Measurements from ENCODE around the gene NPAS3.

DNA sequence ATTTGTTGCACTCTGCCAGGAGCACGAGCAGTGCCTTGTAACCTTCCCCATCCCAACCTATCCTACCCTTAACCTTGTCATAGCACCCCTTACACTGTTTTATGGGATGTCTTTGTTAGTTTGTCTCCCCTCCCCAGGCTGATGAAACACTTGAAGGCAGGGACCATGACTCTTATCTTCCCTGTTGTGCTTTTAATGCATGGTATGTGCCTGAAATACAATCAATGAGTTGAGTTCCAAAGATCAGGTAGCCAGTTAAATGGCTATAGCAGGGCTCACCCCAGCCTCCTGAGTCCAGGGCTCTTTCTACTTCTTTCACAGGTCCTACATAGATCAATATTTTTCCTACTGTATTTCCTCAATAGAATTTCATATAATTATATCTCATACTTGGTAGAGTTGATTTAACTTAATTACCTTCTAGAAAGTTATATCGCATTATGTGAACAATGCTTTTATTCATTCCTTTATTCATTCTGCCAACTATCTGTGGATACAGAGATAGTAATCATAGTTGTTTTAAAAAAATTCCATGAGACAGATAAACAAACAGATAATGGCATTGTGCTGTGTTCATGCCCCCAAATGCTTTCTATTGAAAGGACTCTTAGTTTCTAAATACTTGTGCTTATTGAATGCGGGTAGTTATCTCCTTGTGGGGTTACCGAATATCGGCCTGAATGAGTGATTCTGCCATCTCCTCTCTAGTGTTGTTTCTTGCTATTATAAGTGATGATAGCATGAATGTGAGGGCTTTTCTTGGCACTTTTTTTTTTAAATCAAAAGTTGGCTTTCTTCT is 347.4 kb downstream of the NPAS3 start:
- TF ChIP-seq EZH2 (IDR thresholded peaks at IDR 0.05) (no peak), POLR2AphosphoS5 (IDR thresholded peaks at IDR 0.05; ENCODE audit: borderline replicate concordance, low read depth, low read length) (no peak), FOXP2 (optimal IDR thresholded peaks at IDR 0.05; ENCODE audit: control extremely low read depth, extremely low read length, insufficient read depth) (no peak)
